Brain microvascular endothelial cell (primary cell): ENCODE measurements around the gene CACNB1.

Experiments used
- DNase-seq: peaks from one replicate; pipeline ENCODE4 v3.0.0-alpha.2; 2020
- H3K27ac ChIP-seq: fragments of 250-450 bp; sonication (Bioruptor Pico); 2 replicates; pipeline ENCODE4 v1.5.1; 2020; ENCODE audit warnings: mild to moderate bottlenecking, moderate library complexity
- H3K27me3 ChIP-seq: fragments of 250-450 bp; sonication (Bioruptor Pico); replicated peaks from 2 replicates; pipeline ENCODE4 v1.5.1; 2020; ENCODE audit warnings: mild to moderate bottlenecking
- H3K36me3 ChIP-seq: fragments of 250-450 bp; sonication (Bioruptor Pico); replicated peaks from 2 replicates; pipeline ENCODE4 v1.5.1; 2020; ENCODE audit warnings: mild to moderate bottlenecking
- H3K4me3 ChIP-seq: 2 replicates; pipeline ENCODE4 v1.5.1; 2011; ENCODE audit warnings: low read depth, mild to moderate bottlenecking, control low read depth, low read length, moderate library complexity
- CTCF ChIP-seq: IDR thresholded peaks from 2 replicates; pipeline ENCODE4 v1.5.1; 2011; ENCODE audit warnings: low read depth, mild to moderate bottlenecking, moderate library complexity, low read length, control low read depth, inconsistent platforms; ENCODE audit errors: missing control alignments
- in situ Hi-C: cut with HindIII; loops from 2 replicates; pipeline ENCODE4 v1.10.0; 2017; ENCODE audit warnings: low sequenced_read_pairs, low pct_ligation_motif_present

Gene CACNB1

GRCh38 chr17:39236450-39236927 lies 39.0 kb upstream of the CACNB1 start:
- Histone ChIP-seq H3K27ac (no peak overlapping the region), H3K27me3 (no peaks in the 10 kb centered on the region), H3K36me3 (no peaks in the 10 kb centered on the region), H3K4me3 (no peak overlapping the region)
- no peak for DNase-seq
- in situ Hi-C loops: no loop called here
- no peak for TF ChIP-seq CTCF

GRCh38 chr17:39235555-39236449 lies 38.3 kb upstream of the CACNB1 start:
- DNase-seq: peak; percentile 34
- Histone ChIP-seq H3K4me3 (no peak overlapping the region), H3K27ac (no peak overlapping the region), H3K27me3 (no peaks in the 10 kb centered on the region), H3K36me3 (no peaks in the 10 kb centered on the region)
- peak; percentile 90 for TF ChIP-seq CTCF
- in situ Hi-C loops: no loop called here

DNA sequence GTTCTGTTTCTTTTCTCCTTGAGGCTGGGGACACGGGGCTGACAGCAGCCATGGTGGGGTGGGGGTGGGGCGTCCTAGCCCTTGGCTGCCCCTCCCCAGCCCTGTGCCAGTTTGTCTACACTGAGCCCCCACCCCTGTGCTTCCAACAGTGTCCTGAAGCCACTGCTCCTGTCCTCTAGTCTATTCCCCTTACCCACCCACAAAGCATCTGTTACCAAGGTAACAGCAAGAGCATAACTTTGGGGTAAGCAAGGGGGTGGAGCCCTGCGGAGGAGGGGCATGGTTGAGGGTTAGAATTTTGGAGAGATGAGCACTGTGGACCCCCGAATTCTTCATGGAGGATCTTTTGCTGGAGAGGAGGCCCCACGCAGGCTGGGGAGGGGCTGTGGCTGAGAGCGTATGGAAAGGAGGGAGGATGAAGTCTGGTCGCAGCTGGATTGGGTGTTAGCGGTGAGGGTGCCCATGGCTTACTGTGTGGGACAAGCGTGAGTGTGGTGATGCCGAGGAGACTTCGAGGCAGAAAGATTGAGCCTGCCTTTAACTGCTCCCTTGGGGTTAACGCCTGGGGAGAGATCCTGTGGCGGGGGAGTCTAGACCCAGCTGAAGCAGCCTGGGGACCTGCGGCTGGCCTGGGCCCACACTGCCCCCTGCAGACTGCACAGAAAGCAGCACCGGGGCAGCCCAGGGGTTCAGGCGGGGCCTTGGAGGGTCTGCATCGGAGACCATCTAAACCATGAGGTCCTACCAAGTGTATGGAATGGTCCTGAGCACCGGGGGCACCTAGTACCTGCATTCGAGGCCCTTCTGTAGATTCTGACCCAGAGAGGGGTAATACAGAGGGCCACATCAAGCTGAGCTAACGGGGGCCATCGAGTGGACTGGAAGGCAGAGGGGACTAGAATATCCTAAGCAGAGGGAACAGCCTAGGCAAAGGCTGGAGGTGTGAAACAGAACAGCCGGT lies 34.4 kb upstream of the CACNB1 start:
- in situ Hi-C loops: no loop called here
- Histone ChIP-seq H3K27me3 (no peaks in the 10 kb centered on the region), H3K4me3 (peak overlapping the region; percentile 12), H3K36me3 (no peaks in the 10 kb centered on the region), H3K27ac (no peak overlapping the region)
- TF ChIP-seq CTCF: peak; percentile 91
- peak; percentile 34 for DNase-seq

GRCh38 chr17:39231091-39231561 lies 33.7 kb upstream of the CACNB1 start:
- Histone ChIP-seq H3K27ac (no peak overlapping the region), H3K4me3 (no peak overlapping the region), H3K27me3 (peaks cover 3% of the 10 kb centered on the region), H3K36me3 (no peaks in the 10 kb centered on the region)
- DNase-seq: no peak
- in situ Hi-C loops: no loop called here
- TF ChIP-seq CTCF: no peak

DNA sequence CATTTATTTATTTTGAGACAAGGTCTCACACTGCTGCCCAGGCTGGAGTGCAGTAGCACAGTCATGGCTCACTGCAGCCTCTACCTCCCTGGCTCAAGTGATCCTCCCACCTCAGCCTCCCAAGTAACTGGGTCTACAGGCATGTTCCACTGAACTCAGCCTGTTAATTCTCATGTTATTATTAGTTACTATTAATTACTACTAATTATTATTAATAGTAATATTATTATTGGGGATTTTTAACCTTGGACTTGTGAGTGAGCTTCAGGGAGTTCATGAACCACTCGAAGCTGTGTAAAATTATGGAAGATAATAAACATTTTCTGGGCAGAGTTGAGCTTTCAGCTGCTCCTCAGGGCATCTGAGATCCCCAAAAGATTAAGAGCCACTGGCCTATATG lies 32.9 kb upstream of the CACNB1 start:
- no peak for DNase-seq
- peaks cover 8% of the 10 kb centered on the region for H3K27me3 ChIP-seq
- TF ChIP-seq CTCF: no peak
- no peak overlapping the region for H3K27ac ChIP-seq
- no peaks in the 10 kb centered on the region for H3K36me3 ChIP-seq
- no peak overlapping the region for H3K4me3 ChIP-seq
- in situ Hi-C loops: no loop called here
